ENCODE data around the gene NID1. TPM values are rescaled to one million over a fixed set of nuclear protein-coding genes. Genes with fewer than 3 reads are reported as not detected.

NID1 gene
- total RNA-seq, 1 donor from 2014 or later = 73.0 TPM

- no peak overlapping the region for H3K9ac ChIP-seq (ENCODE audit: low read length)
- Mint-ChIP-seq H3K27me3 (ENCODE audit: low read depth, unreplicated experiment) (no peaks in the 10 kb centered on the region), H3K27ac (ENCODE audit: unreplicated experiment) (no peak overlapping the region), H3K9me3 (ENCODE audit: unreplicated experiment) (peaks cover 2% of the 10 kb centered on the region), H3K36me3 (ENCODE audit: low read depth, unreplicated experiment) (peaks cover 25% of the 10 kb centered on the region), H3K4me3 (ENCODE audit: unreplicated experiment) (no peak overlapping the region), H3K4me1 (ENCODE audit: low read depth, unreplicated experiment) (no peaks in the 10 kb centered on the region)
- H3K27me3 ChIP-seq (ENCODE audit: insufficient read depth, low read length) = no peaks in the 10 kb centered on the region
- no peak overlapping the region for H3K4me2 ChIP-seq (ENCODE audit: low read length)
- FAIRE-seq (no peak), DNase-seq (ENCODE audit: low read depth) (no peak)
- TF ChIP-seq EZH2 (IDR thresholded peaks at IDR 0.05; ENCODE audit: insufficient read depth, low read length) = no peak
- TF ChIP-seq CTCF (IDR thresholded peaks at IDR 0.05; ENCODE audit: insufficient read depth, low read depth, low read length) = no peak
- no peak overlapping the region for H2AFZ ChIP-seq (ENCODE audit: low read depth, low read length)
- no peaks in the 10 kb centered on the region for H4K20me1 ChIP-seq (ENCODE audit: insufficient read depth, low read length)
- no peaks in the 10 kb centered on the region for H3K4me1 ChIP-seq (ENCODE audit: insufficient read depth, low read length)
- H3K27ac ChIP-seq (ENCODE audit: low read depth, low read length) = no peak overlapping the region
- peaks cover 8% of the 10 kb centered on the region for H3K36me3 ChIP-seq (ENCODE audit: insufficient read depth, low read length)
- H3K9me3 ChIP-seq (ENCODE audit: insufficient read depth, low read depth, low read length) = peaks cover 2% of the 10 kb centered on the region
- no peak overlapping the region for H3K4me3 ChIP-seq (ENCODE audit: insufficient read depth, low read depth, low read length)
- H3K79me2 ChIP-seq (ENCODE audit: insufficient read depth, low read length) = no peaks in the 10 kb centered on the region
These were observed 19.1 kb downstream of the NID1 start for GRCh38 chr1:236045771-236046170.

- Mint-ChIP-seq H3K4me3 (ENCODE audit: unreplicated experiment) (no peak overlapping the region), H3K9me3 (ENCODE audit: unreplicated experiment) (peaks cover 2% of the 10 kb centered on the region), H3K36me3 (ENCODE audit: low read depth, unreplicated experiment) (peaks cover 25% of the 10 kb centered on the region), H3K27ac (ENCODE audit: unreplicated experiment) (no peak overlapping the region), H3K4me1 (ENCODE audit: low read depth, unreplicated experiment) (peaks cover 4% of the 10 kb centered on the region), H3K27me3 (ENCODE audit: low read depth, unreplicated experiment) (no peaks in the 10 kb centered on the region)
- H3K9me3 ChIP-seq (ENCODE audit: insufficient read depth, low read depth, low read length) = peaks cover 2% of the 10 kb centered on the region
- no peak overlapping the region for H3K4me2 ChIP-seq (ENCODE audit: low read length)
- H3K27me3 ChIP-seq (ENCODE audit: insufficient read depth, low read length) = no peaks in the 10 kb centered on the region
- FAIRE-seq (no peak), DNase-seq (ENCODE audit: low read depth) (no peak)
- H3K4me3 ChIP-seq (ENCODE audit: insufficient read depth, low read depth, low read length) = no peak overlapping the region
- no peak overlapping the region for H3K9ac ChIP-seq (ENCODE audit: low read length)
- TF ChIP-seq CTCF (IDR thresholded peaks at IDR 0.05; ENCODE audit: insufficient read depth, low read depth, low read length) (no peak), EZH2 (IDR thresholded peaks at IDR 0.05; ENCODE audit: insufficient read depth, low read length) (no peak)
- H3K27ac ChIP-seq (ENCODE audit: low read depth, low read length) = no peak overlapping the region
- peaks cover 8% of the 10 kb centered on the region for H3K36me3 ChIP-seq (ENCODE audit: insufficient read depth, low read length)
- H2AFZ ChIP-seq (ENCODE audit: low read depth, low read length) = no peak overlapping the region
- H3K4me1 ChIP-seq (ENCODE audit: insufficient read depth, low read length) = no peaks in the 10 kb centered on the region
- H3K79me2 ChIP-seq (ENCODE audit: insufficient read depth, low read length) = no peaks in the 10 kb centered on the region
- no peaks in the 10 kb centered on the region for H4K20me1 ChIP-seq (ENCODE audit: insufficient read depth, low read length)
These were observed 20.5 kb downstream of the NID1 start for GRCh38 chr1:236044341-236044740.

GRCh38 chr1:236041631-236042618 lies 23.0 kb downstream of the NID1 start:
- H3K4me3 ChIP-seq (ENCODE audit: insufficient read depth, low read depth, low read length) = no peak overlapping the region
- H3K36me3 ChIP-seq (ENCODE audit: insufficient read depth, low read length) = peaks cover 8% of the 10 kb centered on the region
- no peak for TF ChIP-seq EZH2 (IDR thresholded peaks at IDR 0.05; ENCODE audit: insufficient read depth, low read length)
- TF ChIP-seq CTCF (IDR thresholded peaks at IDR 0.05; ENCODE audit: insufficient read depth, low read depth, low read length) = no peak
- H3K9me3 Mint-ChIP-seq (ENCODE audit: unreplicated experiment) = peaks cover 2% of the 10 kb centered on the region
- FAIRE-seq (no peak), DNase-seq (ENCODE audit: low read depth) (no peak)
- H3K27ac ChIP-seq (ENCODE audit: low read depth, low read length) = no peak overlapping the region
- no peaks in the 10 kb centered on the region for H4K20me1 ChIP-seq (ENCODE audit: insufficient read depth, low read length)
- peaks cover 6% of the 10 kb centered on the region for H3K4me1 Mint-ChIP-seq (ENCODE audit: low read depth, unreplicated experiment)
- H2AFZ ChIP-seq (ENCODE audit: low read depth, low read length) = no peak overlapping the region
- no peak overlapping the region for H3K4me2 ChIP-seq (ENCODE audit: low read length)
- H3K4me3 Mint-ChIP-seq (ENCODE audit: unreplicated experiment) = no peak overlapping the region
- H3K27me3 ChIP-seq (ENCODE audit: insufficient read depth, low read length) = no peaks in the 10 kb centered on the region
- no peaks in the 10 kb centered on the region for H3K27me3 Mint-ChIP-seq (ENCODE audit: low read depth, unreplicated experiment)
- no peak overlapping the region for H3K9ac ChIP-seq (ENCODE audit: low read length)
- no peak overlapping the region for H3K27ac Mint-ChIP-seq (ENCODE audit: unreplicated experiment)
- no peaks in the 10 kb centered on the region for H3K79me2 ChIP-seq (ENCODE audit: insufficient read depth, low read length)
- H3K9me3 ChIP-seq (ENCODE audit: insufficient read depth, low read depth, low read length) = peaks cover 2% of the 10 kb centered on the region
- peaks cover 24% of the 10 kb centered on the region for H3K36me3 Mint-ChIP-seq (ENCODE audit: low read depth, unreplicated experiment)
- no peaks in the 10 kb centered on the region for H3K4me1 ChIP-seq (ENCODE audit: insufficient read depth, low read length)

Measured in astrocyte (in vitro differentiated cells and primary cell).